Prostate gland (tissue), 2 donors: ENCODE measurements around the gene LMBRD1. TPM values are rescaled to one million over a fixed set of nuclear protein-coding genes. Genes with fewer than 3 reads are reported as not detected.

Source experiments
- DNase-seq: peaks from one replicate; pipeline ENCODE4 v3.0.0-alpha.2; 2019; ENCODE audit warnings: low spot score
- H3K27ac ChIP-seq, 2 donors: fragments of 200-600 bp; sonication (generic); 2 replicates each; pipeline ENCODE4 v1.5.1; 2017 to 2019
- H3K27me3 ChIP-seq: fragments of 200-600 bp; sonication (generic); replicated peaks from 2 replicates; pipeline ENCODE4 v1.5.1; 2019; ENCODE audit not compliant: insufficient read depth
- H3K36me3 ChIP-seq, 2 donors: fragments of 200-600 bp; sonication (generic); 1 replicate in 1 of 2; 2 replicates in 1 of 2; pipeline versions ENCODE4 v1.5.1 to v1.8.1; 2017 to 2019
- H3K4me1 ChIP-seq: fragments of 200-600 bp; sonication (generic); replicated peaks from 2 replicates; pipeline ENCODE4 v1.5.1; 2019
- H3K4me3 ChIP-seq, 2 donors: fragments of 200-600 bp; sonication (generic); 2 replicates each; pipeline ENCODE4 v1.5.1; 2017 to 2019
- H3K9me3 ChIP-seq: fragments of 200-600 bp; sonication (generic); 2 replicates; pipeline ENCODE4 v1.5.1; 2017
- CTCF ChIP-seq, 4 experiments: fragments of 200-600 bp in 2 of 4; fragments of 450-650 bp in 2 of 4; sonication (generic) in 2 of 4; IDR thresholded peaks; 1 replicate in 3 of 4; 2 replicates in 1 of 4; pipeline ENCODE4 v1.5.1; 2016 to 2019; ENCODE audit warnings: antibody characterized with exemption in 4 of 4, mild to moderate bottlenecking in 2 of 4, moderate library complexity in 2 of 4
- POLR2A ChIP-seq: fragments of 450-650 bp; IDR thresholded peaks from one replicate; pipeline ENCODE4 v1.6.1; 2016; ENCODE audit warnings: antibody characterized with exemption, mild to moderate bottlenecking
- POLR2AphosphoS5 ChIP-seq: sonication (generic); formaldehyde crosslinking; IDR thresholded peaks from one replicate; pipeline ENCODE4 v1.6.1; 2017; ENCODE audit warnings: antibody characterized with exemption
- WGBS: methylation state at CpG from one replicate; pipeline ENCODE4 v1.1.5; 2018; 5-methylcytosine and 5-hydroxymethylcytosine counted together
- intact Hi-C: fragments of 100-400 bp; cut with DNase I; formaldehyde crosslinking; loops from one replicate; pipeline ENCODE4 v1.14.2; 2022
- total RNA-seq, 2 donors: library from RNA; depleted of rRNA; stranded (reverse); fragments of >200 nt; gene quantifications; one replicate each; pipeline ENCODE4 v1.1.0, GENCODE V29; 2016

The LMBRD1 gene
- total RNA-seq, 2 donors from 2014 or later = 53.5 to 63.1 TPM

GRCh38 chr6:69761853-69762252, 35.0 kb downstream of the LMBRD1 start:
- no peak for DNase-seq
- 68% methylated on average over 2 of the region's 2 CpGs for WGBS
- no peak for TF ChIP-seq CTCF (IDR thresholded peaks at IDR 0.05)
- TF ChIP-seq POLR2A = no peak
- TF ChIP-seq POLR2AphosphoS5 = no peak
- Histone ChIP-seq H3K4me3 (no peak overlapping the region), H3K27me3 (no peaks in the 10 kb centered on the region), H3K27ac (no peak overlapping the region), H3K9me3 (no peaks in the 10 kb centered on the region), H3K36me3 (no peaks in the 10 kb centered on the region), H3K4me1 (no peaks in the 10 kb centered on the region)
- intact Hi-C loops = no loop called here

GRCh38 chr6:69758214-69758613, 38.6 kb downstream of the LMBRD1 start:
- whole genome bisulfite sequencing = 50% methylated on average over 1 of the region's 1 CpG
- Histone ChIP-seq H3K27me3 (no peaks in the 10 kb centered on the region), H3K27ac (no peak overlapping the region), H3K9me3 (no peaks in the 10 kb centered on the region), H3K4me3 (no peak overlapping the region), H3K36me3 (no peaks in the 10 kb centered on the region), H3K4me1 (no peaks in the 10 kb centered on the region)
- no peak for TF ChIP-seq POLR2A
- no peak for TF ChIP-seq POLR2AphosphoS5
- TF ChIP-seq CTCF (IDR thresholded peaks at IDR 0.05) = no peak
- no peak for DNase-seq
- intact Hi-C loops = no loop called here

GRCh38 chr6:69756907-69757306, 39.9 kb downstream of the LMBRD1 start:
- intact Hi-C loops = no loop called here
- Histone ChIP-seq H3K36me3 (no peaks in the 10 kb centered on the region), H3K4me1 (no peaks in the 10 kb centered on the region), H3K4me3 (no peak overlapping the region), H3K9me3 (no peaks in the 10 kb centered on the region), H3K27me3 (no peaks in the 10 kb centered on the region), H3K27ac (no peak overlapping the region)
- TF ChIP-seq POLR2AphosphoS5 (no peak), CTCF (IDR thresholded peaks at IDR 0.05) (no peak), POLR2A (no peak)
- no peak for DNase-seq
- WGBS = 45% methylated on average over 1 of the region's 1 CpG

GRCh38 chr6:69756366-69756765, 40.4 kb downstream of the LMBRD1 start:
- Histone ChIP-seq H3K27ac (no peak overlapping the region), H3K36me3 (no peaks in the 10 kb centered on the region), H3K4me1 (no peaks in the 10 kb centered on the region), H3K27me3 (no peaks in the 10 kb centered on the region), H3K9me3 (no peaks in the 10 kb centered on the region), H3K4me3 (no peak overlapping the region)
- no peak for TF ChIP-seq POLR2AphosphoS5
- no peak for TF ChIP-seq CTCF (IDR thresholded peaks at IDR 0.05)
- no peak for TF ChIP-seq POLR2A
- intact Hi-C loops = no loop called here
- DNase-seq = no peak

GRCh38 chr6:69735027-69735426, 61.8 kb downstream of the LMBRD1 start:
- intact Hi-C loops = no loop called here
- Histone ChIP-seq H3K36me3 (no peaks in the 10 kb centered on the region), H3K4me3 (no peak overlapping the region), H3K27ac (no peak overlapping the region), H3K4me1 (no peaks in the 10 kb centered on the region), H3K9me3 (no peaks in the 10 kb centered on the region), H3K27me3 (no peaks in the 10 kb centered on the region)
- WGBS = 93% methylated on average over 4 of the region's 4 CpGs
- TF ChIP-seq POLR2A (no peak), POLR2AphosphoS5 (no peak), CTCF (IDR thresholded peaks at IDR 0.05) (no peak)
- DNase-seq = no peak
